Measurements from ENCODE around the gene MTERF4. TPM values are rescaled to one million over a fixed set of nuclear protein-coding genes. Genes with fewer than 3 reads are reported as not detected.

Gene MTERF4
- total RNA-seq, 1 donor from 2014 or later = 42.2 TPM

GRCh38 chr2:241052677-241053360 lies 49.3 kb downstream of the MTERF4 start:
- Mint-ChIP-seq H3K4me3 (no peak overlapping the region), H3K27me3 (ENCODE audit: insufficient read depth, low read depth) (peaks cover 13% of the 10 kb centered on the region), H3K27ac (no peak overlapping the region), H3K36me3 (no peaks in the 10 kb centered on the region), H3K4me1 (no peaks in the 10 kb centered on the region), H3K9me3 (no peaks in the 10 kb centered on the region)
- H3K4me1 ChIP-seq = no peaks in the 10 kb centered on the region
- no peak overlapping the region for H2AFZ ChIP-seq (replicated peaks)
- H3K79me2 ChIP-seq (ENCODE audit: low read depth) = no peaks in the 10 kb centered on the region
- H3K4me2 ChIP-seq = no peak overlapping the region
- no peak overlapping the region for H3K27ac ChIP-seq
- no peaks in the 10 kb centered on the region for H3K36me3 ChIP-seq
- H4K20me1 ChIP-seq (ENCODE audit: low read depth) = peaks cover 25% of the 10 kb centered on the region
- no peak overlapping the region for H3K9ac ChIP-seq
- no peaks in the 10 kb centered on the region for H3F3A ChIP-seq (ENCODE audit: low read depth)
- TF ChIP-seq EZH2phosphoT487 (IDR thresholded peaks at IDR 0.05) (no peak), CTCF (IDR thresholded peaks at IDR 0.05) (no peak), EZH2 (IDR thresholded peaks at IDR 0.05) (no peak)
- no peak overlapping the region for H3K4me3 ChIP-seq
- no peaks in the 10 kb centered on the region for H3K9me3 ChIP-seq (ENCODE audit: low read depth)
- H3K27me3 ChIP-seq = peaks cover 24% of the 10 kb centered on the region
- no peak for DNase-seq (ENCODE audit: low spot score)

- no peaks in the 10 kb centered on the region for H3K36me3 ChIP-seq
- no peak for TF ChIP-seq EZH2phosphoT487 (IDR thresholded peaks at IDR 0.05)
- TF ChIP-seq CTCF (IDR thresholded peaks at IDR 0.05) = no peak
- no peak for TF ChIP-seq EZH2 (IDR thresholded peaks at IDR 0.05)
- peaks cover 24% of the 10 kb centered on the region for H3K27me3 ChIP-seq
- H3K9ac ChIP-seq = no peak overlapping the region
- no peak overlapping the region for H3K4me3 ChIP-seq
- Mint-ChIP-seq H3K27ac (no peak overlapping the region), H3K36me3 (no peaks in the 10 kb centered on the region), H3K9me3 (no peaks in the 10 kb centered on the region), H3K27me3 (ENCODE audit: insufficient read depth, low read depth) (peaks cover 13% of the 10 kb centered on the region), H3K4me1 (no peaks in the 10 kb centered on the region), H3K4me3 (no peak overlapping the region)
- no peaks in the 10 kb centered on the region for H3K9me3 ChIP-seq (ENCODE audit: low read depth)
- no peak overlapping the region for H3K4me2 ChIP-seq
- H3K4me1 ChIP-seq = no peaks in the 10 kb centered on the region
- no peaks in the 10 kb centered on the region for H3F3A ChIP-seq (ENCODE audit: low read depth)
- H3K27ac ChIP-seq = no peak overlapping the region
- H2AFZ ChIP-seq (replicated peaks) = no peak overlapping the region
- DNase-seq (ENCODE audit: low spot score) = no peak
- no peaks in the 10 kb centered on the region for H3K79me2 ChIP-seq (ENCODE audit: low read depth)
- peaks cover 25% of the 10 kb centered on the region for H4K20me1 ChIP-seq (ENCODE audit: low read depth)
Observed at GRCh38 chr2:241051578-241052487, 50.3 kb downstream of the MTERF4 start.

- H3K27me3 ChIP-seq = peaks cover 24% of the 10 kb centered on the region
- no peak overlapping the region for H3K9ac ChIP-seq
- no peaks in the 10 kb centered on the region for H3K9me3 ChIP-seq (ENCODE audit: low read depth)
- no peak overlapping the region for H3K27ac Mint-ChIP-seq
- no peaks in the 10 kb centered on the region for H3K79me2 ChIP-seq (ENCODE audit: low read depth)
- H3K4me1 Mint-ChIP-seq = no peaks in the 10 kb centered on the region
- no peak overlapping the region for H3K4me2 ChIP-seq
- TF ChIP-seq CTCF (IDR thresholded peaks at IDR 0.05) = no peak
- no peak for TF ChIP-seq EZH2 (IDR thresholded peaks at IDR 0.05)
- no peak for TF ChIP-seq EZH2phosphoT487 (IDR thresholded peaks at IDR 0.05)
- no peaks in the 10 kb centered on the region for H3K36me3 Mint-ChIP-seq
- H3K4me3 Mint-ChIP-seq = no peak overlapping the region
- H3K36me3 ChIP-seq = no peaks in the 10 kb centered on the region
- H3K27me3 Mint-ChIP-seq (ENCODE audit: insufficient read depth, low read depth) = peaks cover 17% of the 10 kb centered on the region
- H2AFZ ChIP-seq (replicated peaks) = no peak overlapping the region
- peaks cover 25% of the 10 kb centered on the region for H4K20me1 ChIP-seq (ENCODE audit: low read depth)
- no peaks in the 10 kb centered on the region for H3F3A ChIP-seq (ENCODE audit: low read depth)
- no peak overlapping the region for H3K4me3 ChIP-seq
- H3K4me1 ChIP-seq = no peaks in the 10 kb centered on the region
- no peak for DNase-seq (ENCODE audit: low spot score)
- H3K27ac ChIP-seq = no peak overlapping the region
- H3K9me3 Mint-ChIP-seq = no peaks in the 10 kb centered on the region
Observed at GRCh38 chr2:241050624-241051577, 51.2 kb downstream of the MTERF4 start.

Data from neural progenitor cell (in vitro differentiated cells).